GM12801 (cell line): ENCODE results near the gene TPRX1.

Source experiments
- TF ChIP-seq, protein P1 (sequence below): IDR thresholded peaks from one replicate; pipeline ENCODE4 v1.5.1; 2011; ENCODE audit warnings: control low read depth; ENCODE audit not compliant: insufficient read length; ENCODE audit errors: extremely low read depth

TPRX1 gene

GRCh38 chr19:47780215-47780551 lies 24.2 kb downstream of the TPRX1 start:
- TF ChIP-seq, protein P1, sequence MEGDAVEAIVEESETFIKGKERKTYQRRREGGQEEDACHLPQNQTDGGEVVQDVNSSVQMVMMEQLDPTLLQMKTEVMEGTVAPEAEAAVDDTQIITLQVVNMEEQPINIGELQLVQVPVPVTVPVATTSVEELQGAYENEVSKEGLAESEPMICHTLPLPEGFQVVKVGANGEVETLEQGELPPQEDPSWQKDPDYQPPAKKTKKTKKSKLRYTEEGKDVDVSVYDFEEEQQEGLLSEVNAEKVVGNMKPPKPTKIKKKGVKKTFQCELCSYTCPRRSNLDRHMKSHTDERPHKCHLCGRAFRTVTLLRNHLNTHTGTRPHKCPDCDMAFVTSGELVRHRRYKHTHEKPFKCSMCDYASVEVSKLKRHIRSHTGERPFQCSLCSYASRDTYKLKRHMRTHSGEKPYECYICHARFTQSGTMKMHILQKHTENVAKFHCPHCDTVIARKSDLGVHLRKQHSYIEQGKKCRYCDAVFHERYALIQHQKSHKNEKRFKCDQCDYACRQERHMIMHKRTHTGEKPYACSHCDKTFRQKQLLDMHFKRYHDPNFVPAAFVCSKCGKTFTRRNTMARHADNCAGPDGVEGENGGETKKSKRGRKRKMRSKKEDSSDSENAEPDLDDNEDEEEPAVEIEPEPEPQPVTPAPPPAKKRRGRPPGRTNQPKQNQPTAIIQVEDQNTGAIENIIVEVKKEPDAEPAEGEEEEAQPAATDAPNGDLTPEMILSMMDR: no peak

DNA sequence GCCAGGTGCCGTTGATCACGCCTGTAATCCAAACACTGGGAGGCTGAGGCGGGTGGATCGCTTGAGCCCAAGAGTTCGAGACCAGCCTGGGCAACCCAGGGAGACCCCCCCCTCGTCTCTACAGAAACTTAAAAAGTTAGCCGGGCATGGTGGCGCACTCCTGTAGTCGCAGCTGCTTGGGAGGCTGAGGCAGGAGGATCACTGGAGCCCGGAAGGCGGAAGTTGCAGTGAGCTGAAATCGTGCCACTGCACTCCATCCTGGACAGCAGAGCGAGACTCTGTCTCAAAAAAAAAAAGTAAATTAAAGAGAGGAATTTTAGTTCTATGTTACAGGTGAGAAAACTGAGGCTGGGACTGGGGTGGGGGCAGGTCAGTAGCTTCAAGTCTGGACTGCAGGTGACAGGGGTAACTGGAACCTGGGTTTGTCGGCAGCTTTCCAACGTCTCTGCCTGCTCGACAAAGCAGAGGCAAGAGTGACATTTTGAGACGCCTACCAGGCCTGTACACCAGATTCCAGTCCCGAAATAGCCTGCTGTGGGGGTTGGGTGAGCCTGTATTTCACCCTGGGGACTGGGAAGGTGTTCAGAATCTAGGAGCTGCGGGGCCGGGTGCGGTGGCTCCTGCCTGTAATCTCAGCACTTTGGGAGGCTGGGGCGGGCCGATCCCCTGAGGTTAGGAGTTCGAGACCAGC lies 24.7 kb downstream of the TPRX1 start:
- TF ChIP-seq, protein P1: no peak

GRCh38 chr19:47778954-47779351 lies 25.4 kb downstream of the TPRX1 start:
- TF ChIP-seq, protein P1: no peak

DNA sequence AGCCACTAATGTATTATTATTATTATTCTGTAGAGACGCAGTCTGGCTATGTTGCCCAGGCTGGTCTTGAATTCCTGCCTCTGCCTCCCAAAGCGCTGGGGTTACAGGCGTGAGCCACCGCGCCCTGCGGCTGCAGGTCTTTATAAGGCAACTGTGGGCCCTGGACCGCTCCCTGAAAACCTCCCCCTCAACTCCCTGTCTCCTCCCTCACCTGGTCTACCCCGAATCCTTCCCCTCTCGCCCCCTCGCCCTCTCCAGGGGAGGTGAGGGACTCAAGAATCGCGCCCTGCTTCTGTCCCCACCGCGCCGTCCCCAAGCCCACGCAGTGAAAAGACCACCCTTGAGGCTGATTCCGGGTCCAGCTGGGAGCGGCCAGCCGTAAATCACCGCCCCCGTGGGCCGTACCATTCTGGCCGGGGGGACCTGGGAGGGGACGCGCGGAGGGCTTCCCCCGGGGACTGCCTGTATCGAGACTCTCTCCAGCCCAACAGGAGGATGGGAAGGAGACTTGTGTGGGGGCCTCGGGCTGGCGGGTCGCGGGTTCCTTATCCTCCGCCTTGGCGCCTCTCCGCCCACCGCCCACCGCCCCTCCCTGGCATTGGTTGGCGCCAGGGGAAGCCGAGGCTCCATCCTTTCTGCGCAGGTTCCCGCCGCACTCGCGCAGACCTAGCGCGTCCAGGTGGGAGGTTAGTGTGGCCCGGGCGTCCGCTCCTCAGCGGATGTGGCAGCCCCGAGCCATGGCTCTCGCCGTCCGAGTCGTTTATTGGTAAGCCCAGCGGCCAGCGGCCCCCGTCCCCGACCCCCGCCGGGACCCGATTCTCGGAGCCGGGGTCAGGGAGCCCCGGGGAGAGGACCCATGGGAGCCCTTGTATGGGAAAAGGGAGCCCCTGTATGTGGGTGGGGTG lies 26.1 kb downstream of the TPRX1 start, which contains the start of gene SELENOW:
Gene SELENOW, plus strand, starts transcription at position 655 of the 905 bp plus-strand sequence. Its CDS starts 83 bp downstream, at position 738.
- TF ChIP-seq, protein P1: no peak

- TF ChIP-seq, protein P1: no peak
Observed at GRCh38 chr19:47776568-47776967, 27.8 kb downstream of the TPRX1 start.

DNA sequence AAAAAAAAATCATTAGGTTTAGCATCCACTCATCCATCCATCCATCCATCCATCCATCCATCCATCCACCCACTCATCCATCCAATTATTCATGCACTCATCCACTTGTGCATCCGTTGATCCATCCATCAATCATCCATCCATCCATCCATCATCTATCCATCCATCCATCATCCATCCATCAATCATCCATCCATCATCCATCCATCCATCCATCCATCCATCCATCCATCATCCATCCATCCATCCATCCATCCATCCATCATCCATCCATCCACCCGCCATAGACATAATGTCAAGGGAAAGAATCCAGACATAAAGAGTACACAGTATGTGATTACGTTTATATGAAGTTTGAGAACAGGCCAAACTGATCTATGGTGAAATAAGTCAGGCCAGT lies 34.8 kb downstream of the TPRX1 start:
- TF ChIP-seq, protein P1: no peak

DNA sequence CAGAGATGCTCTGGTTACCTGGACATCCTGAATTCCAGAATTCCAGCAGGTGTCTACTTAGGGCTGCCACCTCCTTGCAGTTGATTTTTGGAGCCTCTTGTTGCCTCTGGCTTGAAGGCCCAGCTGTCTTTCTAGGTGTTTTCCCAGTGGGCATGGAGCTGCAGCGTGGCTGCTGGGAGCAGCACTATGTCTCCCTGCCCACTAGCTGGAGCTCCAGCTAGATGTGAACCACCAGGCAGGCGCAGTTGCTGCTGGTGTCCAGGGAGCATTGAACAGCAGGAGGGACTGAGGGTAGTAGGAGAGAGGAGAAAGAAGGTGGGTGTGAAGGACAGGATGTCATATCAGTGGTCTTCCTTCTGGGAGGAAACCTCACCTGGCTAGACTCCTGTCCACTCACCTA lies 35.7 kb downstream of the TPRX1 start:
- TF ChIP-seq, protein P1: no peak
